Activated CD4-positive, alpha-beta T cell treated with anti-CD3 and anti-CD28 coated beads, Interleukin-2, amount 10 ng/mL, durations not matched to agents 7 days and 5 days (primary cell): ENCODE results near the gene SLC25A4. TPM values are rescaled to one million over a fixed set of nuclear protein-coding genes. Genes with fewer than 3 reads are reported as not detected.
"Not testable (repeated sequence)": the region's sequence is repeated elsewhere in the genome, so short reads cannot be mapped to it uniquely, and the experiment has no call there.

Source experiments
- CTCF ChIA-PET: fragments of 350-600 bp; sonication (Branson Sonifier 250); formaldehyde crosslinking; loops from one replicate; lab custom pipeline; 2021; ENCODE audit warnings: antibody characterized with exemption; lab: Charles Lee
- POLR2A ChIA-PET: fragments of 350-600 bp; sonication (Branson Sonifier 250); formaldehyde crosslinking; loops from one replicate; lab custom pipeline; 2021; ENCODE audit warnings: antibody characterized with exemption; lab: Charles Lee
- DNase-seq: peaks from one replicate; pipeline ENCODE4 v3.0.0-alpha.2; 2020
- H3K27ac Mint-ChIP-seq: one replicate; pipeline ENCODE4 v1.8.0; 2021; ENCODE audit warnings: mild to moderate bottlenecking, moderate library complexity, mixed read lengths
- H3K27me3 Mint-ChIP-seq: one replicate; pipeline ENCODE4 v1.8.0; 2021; ENCODE audit warnings: mixed read lengths
- H3K36me3 Mint-ChIP-seq: one replicate; pipeline ENCODE4 v1.8.0; 2021; ENCODE audit warnings: low read depth, mixed read lengths
- H3K4me1 Mint-ChIP-seq: one replicate; pipeline ENCODE4 v1.8.0; 2021; ENCODE audit warnings: mixed read lengths
- H3K4me3 Mint-ChIP-seq: one replicate; pipeline ENCODE4 v1.8.0; 2021; ENCODE audit warnings: mild to moderate bottlenecking, moderate library complexity, mixed read lengths
- H3K9me3 Mint-ChIP-seq: one replicate; pipeline ENCODE4 v1.8.0; 2021; ENCODE audit warnings: mixed read lengths
- total RNA-seq, 2 experiments: library from RNA; stranded (reverse); gene quantifications; one replicate each; pipeline ENCODE4 v1.2.3, GENCODE V29; 2021

SLC25A4 gene
- 1 to 10 TPM; 2.2 to 2.9 TPM for total RNA-seq

GRCh38 chr4:185142912-185143600 is at the start of gene SLC25A4:
Gene SLC25A4, plus strand, starts transcription at chr4:185143266. Its CDS starts 107 bp downstream, at chr4:185143373.
- Mint-ChIP-seq H3K27ac (no peak within 1 kb of the TSS), H3K4me3 (peak within 1 kb of the TSS; percentile 74), H3K36me3 (no peaks in the 10 kb centered on the region), H3K4me1 (peaks cover 10% of the 10 kb centered on the region), H3K27me3 (peaks cover 48% of the 10 kb centered on the region), H3K9me3 (no peaks in the 10 kb centered on the region)
- POLR2A ChIA-PET: no interaction called here
- peak; percentile 66 for DNase-seq
- CTCF ChIA-PET: interaction anchor here (1.0 to 1.9 kb wide), 5 partner anchors 9 to 41 kb away, joined by 3 to 7 read pairs (median 5); no protein-coding TSS in a partner anchor

- ChIA-PET CTCF (no interaction called here), POLR2A (no interaction called here)
- H3K9me3 Mint-ChIP-seq: no peaks in the 10 kb centered on the region
- no peaks in the 10 kb centered on the region for H3K36me3 Mint-ChIP-seq
- H3K4me3 Mint-ChIP-seq: no peak overlapping the region
- H3K27me3 Mint-ChIP-seq: peaks cover 32% of the 10 kb centered on the region
- DNase-seq: no peak
- no peak overlapping the region for H3K27ac Mint-ChIP-seq
- H3K4me1 Mint-ChIP-seq: no peaks in the 10 kb centered on the region
Observed at GRCh38 chr4:185093603-185094002, 49.5 kb upstream of the SLC25A4 start.

DNA sequence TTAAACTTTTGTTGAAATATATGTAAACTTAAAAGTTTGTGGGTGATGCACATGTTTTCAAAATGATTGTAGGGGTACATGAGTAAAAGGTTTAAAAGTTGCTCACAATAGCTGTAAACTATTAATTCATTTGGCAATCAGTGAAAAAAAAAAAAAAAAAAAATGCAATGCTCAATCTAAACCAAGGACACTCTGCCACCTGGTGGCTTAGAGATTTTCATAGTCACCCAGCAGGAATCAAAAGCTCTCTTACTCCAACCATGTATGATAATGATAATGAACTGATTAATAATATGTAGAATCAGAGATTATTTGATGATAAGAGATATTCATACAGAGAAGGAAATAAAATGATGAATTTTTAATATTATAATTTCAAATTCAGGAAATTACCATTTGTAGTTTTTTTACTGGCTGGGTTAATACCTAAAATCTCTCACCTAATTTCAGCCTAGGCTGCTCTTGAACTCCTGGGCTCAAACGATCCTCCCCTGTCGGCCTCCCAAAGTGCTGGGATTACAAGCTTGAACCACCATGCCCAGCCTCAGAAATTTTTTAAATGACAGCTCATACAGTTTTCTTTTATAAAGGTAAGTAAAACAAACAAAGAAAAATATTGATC is 46.9 kb upstream of the SLC25A4 start:
- ChIA-PET POLR2A (no interaction called here), CTCF (interaction anchor here (0.6 to 1.5 kb wide), 3 partner anchors 12 to 858 kb away, joined by 3 to 5 read pairs (median 5); no protein-coding TSS in a partner anchor)
- H3K27me3 Mint-ChIP-seq: peaks cover 18% of the 10 kb centered on the region
- peak; percentile 47 for DNase-seq
- no peak overlapping the region for H3K4me3 Mint-ChIP-seq
- no peak overlapping the region for H3K27ac Mint-ChIP-seq
- no peaks in the 10 kb centered on the region for H3K36me3 Mint-ChIP-seq
- no peaks in the 10 kb centered on the region for H3K4me1 Mint-ChIP-seq
- H3K9me3 Mint-ChIP-seq: no peaks in the 10 kb centered on the region

- Mint-ChIP-seq H3K27ac (no peak overlapping the region), H3K4me1 (no peaks in the 10 kb centered on the region), H3K27me3 (peaks cover 11% of the 10 kb centered on the region), H3K4me3 (no peak overlapping the region), H3K36me3 (no peaks in the 10 kb centered on the region), H3K9me3 (no peaks in the 10 kb centered on the region)
- CTCF ChIA-PET: no interaction called here
- no peak for DNase-seq
- POLR2A ChIA-PET: no interaction called here
Observed at GRCh38 chr4:185098474-185098873, 44.6 kb upstream of the SLC25A4 start.

DNA sequence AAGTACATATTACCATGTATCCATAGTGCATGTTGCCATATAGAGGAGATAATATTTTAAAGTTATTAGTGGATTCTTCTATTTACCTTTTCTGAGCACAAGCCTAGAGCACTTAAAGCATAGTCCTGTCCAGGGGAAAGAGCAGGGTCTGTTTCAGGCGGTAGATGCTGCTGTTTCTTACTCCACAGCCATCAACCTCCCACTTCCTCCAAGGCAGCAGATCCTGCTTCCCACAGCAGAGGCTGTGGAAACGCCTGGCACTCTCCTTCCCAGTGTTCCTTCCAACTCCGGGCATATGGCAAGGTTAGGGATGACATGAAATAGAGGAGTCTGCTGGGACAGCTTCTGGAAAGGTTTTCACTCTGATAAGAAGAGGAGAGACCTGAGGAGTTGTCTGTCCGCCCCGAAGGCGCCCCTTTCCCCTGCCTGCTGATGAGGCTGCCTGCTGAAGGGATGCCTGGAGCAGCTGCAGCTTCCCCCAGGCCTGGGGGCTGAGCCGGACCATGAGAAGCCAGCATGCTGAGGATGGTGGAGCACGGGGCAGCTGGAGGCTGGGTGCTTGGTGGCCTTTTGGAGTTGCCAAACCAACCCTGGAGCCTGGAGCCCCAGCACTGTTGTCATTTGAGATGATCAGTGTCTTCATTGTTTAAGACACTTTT is 43.9 kb upstream of the SLC25A4 start:
- ChIA-PET POLR2A (no interaction called here), CTCF (interaction anchor here (0.9 kb wide), 1 partner anchor 59 kb away, joined by 3 read pairs; no protein-coding TSS in a partner anchor)
- no peak overlapping the region for H3K27ac Mint-ChIP-seq
- H3K4me3 Mint-ChIP-seq: no peak overlapping the region
- H3K36me3 Mint-ChIP-seq: no peaks in the 10 kb centered on the region
- H3K9me3 Mint-ChIP-seq: no peaks in the 10 kb centered on the region
- no peaks in the 10 kb centered on the region for H3K4me1 Mint-ChIP-seq
- no peak for DNase-seq
- peaks cover 14% of the 10 kb centered on the region for H3K27me3 Mint-ChIP-seq

DNA sequence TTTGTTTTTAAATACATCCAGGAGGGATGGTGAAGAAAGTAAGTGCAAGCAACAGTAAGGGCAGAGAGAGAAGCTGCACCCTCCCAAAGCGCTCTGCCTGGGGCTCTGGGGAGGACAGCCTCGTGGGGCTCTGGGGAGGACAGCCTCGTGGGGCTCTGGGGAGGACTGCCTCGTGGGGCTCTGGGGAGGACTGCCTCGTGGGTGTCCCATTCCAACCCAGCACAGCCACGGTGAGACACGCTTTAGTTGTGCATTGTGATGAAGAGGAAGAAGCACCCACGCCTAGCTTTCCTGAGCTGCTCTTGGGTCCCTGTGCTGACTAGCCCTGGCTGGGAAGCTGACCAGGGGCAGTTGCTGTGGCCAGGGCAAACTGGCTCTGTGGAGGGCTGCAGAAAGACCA is 43.1 kb upstream of the SLC25A4 start:
- H3K4me1 Mint-ChIP-seq: no peaks in the 10 kb centered on the region
- no peak overlapping the region for H3K4me3 Mint-ChIP-seq
- ChIA-PET POLR2A (no interaction called here), CTCF (interaction anchor here (0.9 kb wide), 1 partner anchor 60 kb away, joined by 3 read pairs; no protein-coding TSS in a partner anchor)
- H3K27me3 Mint-ChIP-seq: peaks cover 13% of the 10 kb centered on the region
- no peak overlapping the region for H3K27ac Mint-ChIP-seq
- no peak for DNase-seq
- no peaks in the 10 kb centered on the region for H3K36me3 Mint-ChIP-seq
- no peaks in the 10 kb centered on the region for H3K9me3 Mint-ChIP-seq

DNA sequence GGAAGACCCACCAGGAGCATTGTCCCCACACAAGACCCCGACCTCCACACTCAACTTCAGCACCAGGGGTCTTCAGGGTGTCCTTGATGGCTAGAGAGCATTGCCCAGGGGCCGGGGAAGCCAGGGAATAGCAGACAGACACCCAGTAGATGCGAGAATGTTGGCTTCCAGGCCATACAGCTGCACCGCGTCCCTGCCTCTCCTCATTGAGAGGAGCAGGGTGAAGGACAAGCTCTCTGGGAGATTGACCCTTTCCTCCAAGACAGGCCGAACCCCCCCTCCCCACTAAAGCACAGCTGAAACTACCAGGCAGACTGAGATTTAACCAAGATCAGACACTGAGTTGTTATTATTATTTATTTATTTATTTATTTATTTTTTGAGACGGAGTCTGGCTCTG is 42.6 kb upstream of the SLC25A4 start:
- Mint-ChIP-seq H3K27me3 (peaks cover 9% of the 10 kb centered on the region), H3K27ac (no peak overlapping the region), H3K4me3 (no peak overlapping the region), H3K36me3 (no peaks in the 10 kb centered on the region), H3K4me1 (no peaks in the 10 kb centered on the region), H3K9me3 (no peaks in the 10 kb centered on the region)
- no peak for DNase-seq
- CTCF ChIA-PET: no interaction called here
- POLR2A ChIA-PET: no interaction called here

DNA sequence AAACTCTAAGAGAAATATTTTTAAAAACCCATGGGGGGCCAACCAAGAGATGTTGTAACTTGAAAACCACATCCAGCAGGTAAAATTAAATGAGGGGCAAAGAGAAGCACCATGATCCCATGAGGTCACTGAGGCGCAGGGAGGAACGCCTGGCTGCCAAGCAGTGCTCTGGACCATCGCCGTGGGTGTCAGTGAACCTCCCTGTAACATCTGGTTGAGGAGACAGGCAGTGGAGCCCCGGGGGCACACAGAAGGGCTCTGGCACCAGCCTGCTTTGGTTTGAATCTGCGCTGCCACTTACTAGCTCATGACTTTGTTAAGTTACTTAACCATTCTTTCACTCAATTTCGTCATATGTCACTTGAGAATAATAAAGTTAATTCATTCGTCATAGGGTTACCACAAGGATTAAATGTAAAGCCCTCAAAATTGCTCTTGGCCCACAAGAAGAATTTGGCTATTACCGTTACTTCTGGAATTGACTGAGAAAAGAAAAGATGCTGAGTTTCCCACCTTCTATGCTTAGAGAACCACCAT is 41.6 kb upstream of the SLC25A4 start:
- ChIA-PET CTCF (no interaction called here), POLR2A (no interaction called here)
- no peak overlapping the region for H3K27ac Mint-ChIP-seq
- peaks cover 7% of the 10 kb centered on the region for H3K27me3 Mint-ChIP-seq
- no peak for DNase-seq
- H3K4me3 Mint-ChIP-seq: no peak overlapping the region
- H3K36me3 Mint-ChIP-seq: no peaks in the 10 kb centered on the region
- no peaks in the 10 kb centered on the region for H3K9me3 Mint-ChIP-seq
- H3K4me1 Mint-ChIP-seq: no peaks in the 10 kb centered on the region

DNA sequence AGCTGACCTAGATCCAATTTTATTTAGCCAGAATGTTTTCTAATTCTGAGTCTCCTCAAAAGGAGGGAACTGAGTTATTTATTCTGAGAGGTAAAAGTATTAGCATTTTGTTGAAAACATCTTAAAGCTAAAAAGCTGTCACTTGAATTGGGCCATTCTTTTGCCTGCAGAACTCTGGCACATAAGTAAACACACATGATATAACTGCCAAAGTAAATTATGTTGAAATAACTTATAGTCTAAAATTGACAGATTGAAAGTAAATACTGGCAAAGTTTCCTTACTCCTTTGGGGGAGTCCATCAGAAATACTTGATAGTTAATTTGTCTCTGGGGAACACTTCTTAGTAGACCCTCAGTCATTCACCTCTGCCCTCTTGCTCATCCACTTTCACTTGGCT is 38.3 kb upstream of the SLC25A4 start:
- Mint-ChIP-seq H3K27me3 (peaks cover 23% of the 10 kb centered on the region), H3K36me3 (no peaks in the 10 kb centered on the region), H3K4me3 (no peak overlapping the region), H3K4me1 (no peaks in the 10 kb centered on the region), H3K9me3 (no peaks in the 10 kb centered on the region), H3K27ac (no peak overlapping the region)
- ChIA-PET CTCF (interaction anchor here (1.0 kb wide), 1 partner anchor 22 kb away, joined by 3 read pairs; no protein-coding TSS in a partner anchor), POLR2A (no interaction called here)
- no peak for DNase-seq

- no peak for DNase-seq
- Mint-ChIP-seq H3K27ac (no peak overlapping the region), H3K4me3 (no peak overlapping the region), H3K36me3 (no peaks in the 10 kb centered on the region), H3K27me3 (peaks cover 27% of the 10 kb centered on the region), H3K4me1 (no peaks in the 10 kb centered on the region), H3K9me3 (no peaks in the 10 kb centered on the region)
- ChIA-PET POLR2A (no interaction called here), CTCF (no interaction called here)
Observed at GRCh38 chr4:185106353-185106752, 36.7 kb upstream of the SLC25A4 start.

- H3K9me3 Mint-ChIP-seq, DNase-seq, H3K4me3 Mint-ChIP-seq, POLR2A ChIA-PET, H3K4me1 Mint-ChIP-seq, H3K36me3 Mint-ChIP-seq, H3K27ac Mint-ChIP-seq: not testable (repeated sequence)
- CTCF ChIA-PET: interaction anchor here (0.6 to 1.9 kb wide), 2 partner anchors 12 to 35 kb away, joined by 3 to 5 read pairs; no protein-coding TSS in a partner anchor
- H3K27me3 Mint-ChIP-seq: peaks cover 27% of the 10 kb centered on the region
Observed at GRCh38 chr4:185107574-185107973, 35.5 kb upstream of the SLC25A4 start.

GRCh38 chr4:185108185-185108584 is 34.9 kb upstream of the SLC25A4 start:
- Mint-ChIP-seq H3K4me3 (no peak overlapping the region), H3K27ac (no peak overlapping the region), H3K4me1 (no peaks in the 10 kb centered on the region), H3K27me3 (peaks cover 27% of the 10 kb centered on the region), H3K36me3 (no peaks in the 10 kb centered on the region), H3K9me3 (no peaks in the 10 kb centered on the region)
- no peak for DNase-seq
- ChIA-PET CTCF (interaction anchor here (0.6 to 1.9 kb wide), 2 partner anchors 13 to 36 kb away, joined by 3 to 5 read pairs; no protein-coding TSS in a partner anchor), POLR2A (no interaction called here)
